Measurements from ENCODE around the gene ABO.

DNA sequence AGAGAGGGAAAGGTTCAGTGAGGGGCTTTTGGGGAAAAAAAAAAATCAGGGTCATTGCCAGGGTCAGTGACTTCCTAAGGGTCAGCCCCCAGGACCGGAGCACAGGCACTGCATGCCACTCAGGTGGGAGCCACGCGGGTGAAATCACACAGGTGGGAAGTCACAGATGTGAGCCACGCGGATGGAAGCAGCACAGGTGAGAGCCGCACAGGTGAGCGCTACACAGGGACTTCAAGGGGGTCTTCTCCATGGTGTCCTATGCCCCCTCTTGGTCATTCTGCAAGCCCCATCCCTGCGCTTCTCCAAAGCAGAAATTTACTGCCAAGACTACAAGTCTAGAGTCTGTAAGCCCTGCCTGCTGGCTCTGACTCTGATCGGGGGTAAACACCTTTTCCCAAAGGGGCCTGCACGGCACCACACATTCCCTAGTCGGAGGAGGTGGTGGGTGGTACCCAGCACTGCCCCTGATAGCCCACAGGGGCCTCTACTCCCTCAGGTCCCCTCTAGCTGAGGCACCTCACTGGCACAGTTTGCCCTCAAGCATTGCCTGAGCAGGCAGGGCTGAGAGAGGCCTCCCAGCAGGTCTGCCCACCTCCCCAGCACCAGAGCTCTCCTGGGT is 47.6 kb downstream of the ABO start:
- TF ChIP-seq POLR2A (IDR thresholded peaks at IDR 0.05): no peak
- TF ChIP-seq CTCF (IDR thresholded peaks at IDR 0.05): no peak
